Hematopoietic multipotent progenitor cell treated with erythropoietin and hydrocortisone succinate and interleukin-3 and kit ligand, for 8 days (in vitro differentiated cells): ENCODE data around the gene TMEM186.
"Not testable (repeated sequence)": the region's sequence is repeated elsewhere in the genome, so short reads cannot be mapped to it uniquely, and the experiment has no call there.

Experiments
- DNase-seq: peaks from one replicate; pipeline ENCODE4 v3.0.0-alpha.2; 2015

The TMEM186 gene

GRCh38 chr16:8808613-8809353 is 11.3 kb upstream of the TMEM186 start:
- DNase-seq = no peak

- no peak for DNase-seq
These were observed 10.6 kb upstream of the TMEM186 start for GRCh38 chr16:8808009-8808408.

GRCh38 chr16:8807189-8807588 is 9.8 kb upstream of the TMEM186 start:
- DNase-seq = no peak

- DNase-seq = no peak
These were observed 9.0 kb upstream of the TMEM186 start for GRCh38 chr16:8806272-8806983.

- peak; percentile 16 for DNase-seq
These were observed 6.9 kb upstream of the TMEM186 start for GRCh38 chr16:8804313-8804712.

GRCh38 chr16:8803733-8804132 is 6.3 kb upstream of the TMEM186 start:
- not testable (repeated sequence) for DNase-seq

GRCh38 chr16:8801701-8802100 is 4.3 kb upstream of the TMEM186 start:
- no peak for DNase-seq

- no peak for DNase-seq
These were observed 1.2 kb upstream of the TMEM186 start for GRCh38 chr16:8798535-8799157.

GRCh38 chr16:8798174-8798527 is 712 bp upstream of the TMEM186 start:
- DNase-seq = peak; percentile 87

- DNase-seq = no peak
These were observed 723 bp downstream of the TMEM186 start for GRCh38 chr16:8796469-8797363.

- no peak for DNase-seq
These were observed 1.6 kb downstream of the TMEM186 start for GRCh38 chr16:8795818-8796217.

- DNase-seq = no peak
These were observed 2.3 kb downstream of the TMEM186 start for GRCh38 chr16:8795091-8795490.

GRCh38 chr16:8788578-8789172 is 8.8 kb downstream of the TMEM186 start:
- no peak for DNase-seq

- DNase-seq = not testable (repeated sequence)
These were observed 11.1 kb downstream of the TMEM186 start for GRCh38 chr16:8786316-8786715.

- DNase-seq = no peak
These were observed 12.0 kb downstream of the TMEM186 start for GRCh38 chr16:8785408-8785807.

- DNase-seq = no peak
These were observed 14.8 kb downstream of the TMEM186 start for GRCh38 chr16:8782673-8783072.

GRCh38 chr16:8781797-8782196 is 15.6 kb downstream of the TMEM186 start:
- no peak for DNase-seq

GRCh38 chr16:8777217-8777616 is 20.2 kb downstream of the TMEM186 start:
- no peak for DNase-seq

GRCh38 chr16:8776129-8776584 is 21.3 kb downstream of the TMEM186 start:
- peak; percentile 23 for DNase-seq

GRCh38 chr16:8775359-8775758 is 22.1 kb downstream of the TMEM186 start:
- no peak for DNase-seq

- no peak for DNase-seq
These were observed 23.2 kb downstream of the TMEM186 start for GRCh38 chr16:8774208-8774607.

- no peak for DNase-seq
These were observed 23.9 kb downstream of the TMEM186 start for GRCh38 chr16:8773537-8773936.

- no peak for DNase-seq
These were observed 28.7 kb downstream of the TMEM186 start for GRCh38 chr16:8768692-8769091.
